IMR-90 (cell line): ENCODE data around the gene DPEP3.

Experiments used
- BHLHE40 ChIP-seq: fragments of 150-350 bp; IDR thresholded peaks from 2 replicates; pipeline ENCODE4 v1.6.1; 2016; ENCODE audit warnings: mild to moderate bottlenecking, low read depth, low read length
- CEBPB ChIP-seq: IDR thresholded peaks from 2 replicates; pipeline ENCODE4 v1.6.1; 2012; ENCODE audit warnings: low read depth, low read length, improper control_type of control experiment
- CHD1 ChIP-seq: IDR thresholded peaks from 2 replicates; pipeline ENCODE4 v1.6.1; 2012; ENCODE audit warnings: low read depth, low read length, improper control_type of control experiment
- CTCF ChIP-seq: conservative IDR thresholded peaks from 2 replicates; pipeline ENCODE4 v1.5.1; 2012; ENCODE audit warnings: mild to moderate bottlenecking, low read depth, low read length, improper control_type of control experiment
- ELK1 ChIP-seq: fragments of 150-350 bp; IDR thresholded peaks from 2 replicates; pipeline ENCODE4 v1.6.1; 2016; ENCODE audit warnings: low read depth, mild to moderate bottlenecking, low read length, moderate library complexity, borderline replicate concordance
- MAZ ChIP-seq: IDR thresholded peaks from 2 replicates; pipeline ENCODE4 v1.6.1; 2012; ENCODE audit warnings: low read depth, mild to moderate bottlenecking, low read length, improper control_type of control experiment, moderate library complexity, borderline replicate concordance
- MXI1 ChIP-seq: IDR thresholded peaks from 2 replicates; pipeline ENCODE4 v1.6.1; 2012; ENCODE audit warnings: low read depth, mild to moderate bottlenecking, low read length, moderate library complexity, borderline replicate concordance
- POLR2A ChIP-seq: IDR thresholded peaks from 2 replicates; pipeline ENCODE4 v1.6.1; 2012; ENCODE audit warnings: mild to moderate bottlenecking, low read depth, low read length
- RAD21 ChIP-seq: IDR thresholded peaks from 2 replicates; pipeline ENCODE4 v1.6.1; 2012; ENCODE audit warnings: low read length, improper control_type of control experiment
- RCOR1 ChIP-seq: IDR thresholded peaks from 2 replicates; pipeline ENCODE4 v1.6.1; 2012; ENCODE audit warnings: mild to moderate bottlenecking, low read length, improper control_type of control experiment; ENCODE audit not compliant: insufficient replicate concordance
- RFX5 ChIP-seq: IDR thresholded peaks from 2 replicates; pipeline ENCODE4 v1.8.0; 2012; ENCODE audit warnings: low read depth, mild to moderate bottlenecking, low read length, moderate library complexity
- SMC3 ChIP-seq: fragments of 150-350 bp; IDR thresholded peaks from 2 replicates; pipeline ENCODE4 v1.6.1; 2016; ENCODE audit warnings: low read depth, mild to moderate bottlenecking, antibody characterized with exemption, low read length, moderate library complexity

GRCh38 chr16:67977005-67977404, 3.3 kb downstream of the DPEP3 start:
- TF ChIP-seq MXI1 (no peak), RFX5 (no peak), CTCF (no peak), RAD21 (no peak), POLR2A (no peak), MAZ (no peak), SMC3 (no peak), ELK1 (no peak), RCOR1 (no peak), CEBPB (no peak), CHD1 (no peak), BHLHE40 (no peak)
